ENCODE data around the gene JMJD1C. TPM values are rescaled to one million over a fixed set of nuclear protein-coding genes. Genes with fewer than 3 reads are reported as not detected.

The JMJD1C gene
- total and polyA plus RNA-seq, 10 of the 15 experiments (the other 5 are each of a cell fraction or from before 2014, with no cell fraction given) = 31.2 to 83.3 (median 49.5) TPM

GRCh38 chr10:63456437-63457210 lies 9.2 kb downstream of the JMJD1C start:
- Histone ChIP-seq H3K9ac (ENCODE audit: control insufficient read depth, insufficient read depth, low read length) (no peak overlapping the region), H2AFZ (ENCODE audit: control insufficient read depth, low read depth, low read length) (no peak overlapping the region), H3K27ac (ENCODE audit: control insufficient read depth, insufficient read depth) (no peak overlapping the region), H3K79me2 (ENCODE audit: control insufficient read depth, insufficient read depth, low read length) (peaks cover 18% of the 10 kb centered on the region), H3K27me3 (replicated peaks in 1 of 2; ENCODE audit: control insufficient read depth in 2 of 2, insufficient read depth in 2 of 2, low read length in 1 of 2) (no peaks in the 10 kb centered on the region), H3K4me1 (ENCODE audit: control insufficient read depth, insufficient read depth, low read length) (no peaks in the 10 kb centered on the region), H4K20me1 (ENCODE audit: control insufficient read depth, insufficient read depth) (no peaks in the 10 kb centered on the region), H3K36me3 (ENCODE audit: control insufficient read depth in 2 of 2, insufficient read depth in 2 of 2, low read length in 1 of 2) (no peaks in the 10 kb centered on the region; a peak in 1 of 4 replicates), H3K4me2 (ENCODE audit: control insufficient read depth, insufficient read depth) (no peak overlapping the region), H3K4me3 (no peak overlapping the region), H3K9me3 (replicated peaks; ENCODE audit: control insufficient read depth, insufficient read depth, low read length) (no peaks in the 10 kb centered on the region)
- ChIA-PET SMC1A (ENCODE audit: uncharacterized antibody, unreplicated experiment) (interaction anchor here (0.6 to 1.5 kb wide), 3 partner anchors 10 to 196 kb away, joined by 3 to 5 read pairs (median 3); partner anchors contain the start of gene JMJD1C), CTCF (interaction anchor here (1.2 to 1.8 kb wide), 3 partner anchors 65 to 263 kb away, joined by 3 to 4 read pairs (median 4); no protein-coding TSS in a partner anchor), RAD21 (ENCODE audit: unreplicated experiment) (no interaction called here), POLR2A (no interaction called here)
- TF ChIP-seq ZBED1 (IDR thresholded peaks at IDR 0.05; ENCODE audit: borderline replicate concordance) (no peak), PML (IDR thresholded peaks at IDR 0.05; ENCODE audit: low read length) (no peak), BMI1 (IDR thresholded peaks at IDR 0.05; ENCODE audit: borderline replicate concordance) (no peak), EED (IDR thresholded peaks at IDR 0.05; ENCODE audit: low read depth) (no peak), ZNF207 (IDR thresholded peaks at IDR 0.05; ENCODE audit: borderline replicate concordance) (no peak), NFYB (IDR thresholded peaks at IDR 0.05; ENCODE audit: insufficient read depth, low read depth, low read length) (no peak), TARDBP (IDR thresholded peaks at IDR 0.05; ENCODE audit: borderline replicate concordance) (no peak), NFIC (IDR thresholded peaks at IDR 0.05; ENCODE audit: low read depth, low read length) (no peak), POLR2AphosphoS5 (IDR thresholded peaks at IDR 0.05; ENCODE audit: low read length) (no peak), PAX8 (IDR thresholded peaks at IDR 0.05) (no peak), SP1 (IDR thresholded peaks at IDR 0.05; ENCODE audit: low read depth, low read length) (no peak)
- TF ChIP-seq, protein P1, sequence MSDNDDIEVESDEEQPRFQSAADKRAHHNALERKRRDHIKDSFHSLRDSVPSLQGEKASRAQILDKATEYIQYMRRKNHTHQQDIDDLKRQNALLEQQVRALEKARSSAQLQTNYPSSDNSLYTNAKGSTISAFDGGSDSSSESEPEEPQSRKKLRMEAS (IDR thresholded peaks at IDR 0.05; ENCODE audit: low read depth, low read length) = no peak
- intact Hi-C loops (cut with micrococcal nuclease; ENCODE audit: unreplicated experiment) = no loop called here
- in situ Hi-C loops (cut with MboI) = no loop called here
- 65% methylated on average over 2 of the region's 2 CpGs for WGBS (ENCODE audit: insufficient coverage, insufficient replicate concordance, low lambda C conversion rate, missing lambda C conversion rate)
- FAIRE-seq (no peak), ATAC-seq (no peak), DNase-seq (ENCODE audit: low read depth, low spot score) (no peak)
- BruUV-seq (replicated peaks) = no TSS peak

Data from GM12878 (cell line).